HL-60 (cell line): Measurements from ENCODE around the gene HOXD13.

Source experiments
- CTCF ChIP-seq: IDR thresholded peaks from one replicate; pipeline ENCODE4 v1.5.1; 2011; ENCODE audit warnings: low read length, control low read depth, inconsistent platforms; ENCODE audit not compliant: insufficient read depth
- POLR2AphosphoS5 ChIP-seq: IDR thresholded peaks from 2 replicates; pipeline ENCODE4 v1.6.1; 2012; ENCODE audit warnings: low read depth

- TF ChIP-seq CTCF (no peak), POLR2AphosphoS5 (no peak)
Measured at GRCh38 chr2:176075481-176075880, 17.0 kb upstream of the HOXD13 start.
